HepG2 (cell line): ENCODE data around the gene LMAN2. TPM values are rescaled to one million over a fixed set of nuclear protein-coding genes. Genes with fewer than 3 reads are reported as not detected.

Experiments used
- ATAC-seq: fragments of 200-7000 bp; cut with Tn5 transposase; 3 replicates; pipeline ENCODE4 v1.9.1; 2020; ENCODE audit warnings: mild to moderate bottlenecking, moderate library complexity
- BruUV-seq: library from RNA; stranded (reverse); fragments of 400-500 nt; replicated peaks from 2 replicates; lab custom pipeline; 2021; lab: Mats Ljungman, UMichigan
- CTCF ChIA-PET: fragments of 300-600 bp; formaldehyde crosslinking; extraction: SDS; loops from one replicate; lab custom pipeline; 2021; ENCODE audit warnings: low total read pairs, inconsistent platforms, low intra/inter-chr PET ratio; lab: Yijun Ruan, JAX
- POLR2A ChIA-PET: fragments of 350-600 bp; sonication (Branson Sonifier 250); formaldehyde crosslinking; loops from one replicate; lab custom pipeline; 2020; ENCODE audit warnings: antibody characterized with exemption, inconsistent platforms; lab: Yijun Ruan, JAX
- DNase-seq: peaks from one replicate; pipeline ENCODE4 v3.0.0-alpha.2; 2015; ENCODE audit warnings: low spot score
- FAIRE-seq: peaks from 3 replicates; lab custom pipeline; 2011; peaks lifted over from hg19 to GRCh38; lab: Jason Lieb, UNC
- H2AFZ ChIP-seq: one replicate; pipeline ENCODE4 v1.6.1; 2011; ENCODE audit warnings: low read length, inconsistent platforms
- H3K27ac ChIP-seq: fragments of 300-600 bp; 3 replicates; pipeline ENCODE4 v1.8.0; 2011; ENCODE audit warnings: mixed run types, mild to moderate bottlenecking, mixed read lengths, low read length, inconsistent platforms; ENCODE audit not compliant: insufficient read depth; ENCODE audit errors: extremely low read length
- H3K27me3 ChIP-seq, 2 experiments: fragments of 200-600 bp in 1 of 2; 2 replicates in 1 of 2; 3 replicates in 1 of 2; pipeline versions ENCODE4 v1.6.0 to v1.8.0; 2011; ENCODE audit warnings: low read length in 2 of 2, mild to moderate bottlenecking in 2 of 2, moderate library complexity in 2 of 2, inconsistent platforms in 1 of 2; ENCODE audit not compliant: insufficient read depth in 2 of 2, control insufficient read depth in 1 of 2
- H3K36me3 ChIP-seq, 2 experiments: fragments of 200-600 bp in 1 of 2; replicated peaks in 1 of 2; 2 replicates in 1 of 2; 3 replicates in 1 of 2; pipeline versions ENCODE4 v1.5.1 to v1.8.0; 2011; ENCODE audit warnings: low read length in 2 of 2, inconsistent platforms in 1 of 2; ENCODE audit not compliant: insufficient read depth in 2 of 2, control insufficient read depth in 1 of 2
- H3K4me1 ChIP-seq: 2 replicates; pipeline ENCODE4 v1.5.1; 2012; ENCODE audit warnings: low read length, inconsistent platforms; ENCODE audit not compliant: insufficient read depth
- H3K4me2 ChIP-seq: 2 replicates; pipeline ENCODE4 v1.6.0; 2011; ENCODE audit warnings: low read depth, low read length, inconsistent platforms
- H3K4me3 ChIP-seq, 3 experiments: fragments of 200-600 bp in 1 of 3; sonication (generic), shearing (Covaris generic) in 1 of 3; replicated peaks in 1 of 3; 2 replicates each; pipeline ENCODE4 v1.5.1; 2011 to 2016; ENCODE audit warnings: low read length in 3 of 3, inconsistent platforms in 2 of 3, low read depth in 2 of 3, mild to moderate bottlenecking in 2 of 3, control low read depth in 1 of 3, mixed read lengths in 1 of 3; ENCODE audit not compliant: insufficient read depth in 1 of 3
- H3K79me2 ChIP-seq: one replicate; pipeline ENCODE4 v1.6.1; 2011; ENCODE audit warnings: low read length, inconsistent platforms; ENCODE audit not compliant: insufficient read depth
- H3K9ac ChIP-seq: 2 replicates; pipeline ENCODE4 v1.6.0; 2011; ENCODE audit warnings: mild to moderate bottlenecking, low read depth, low read length, inconsistent platforms; ENCODE audit not compliant: insufficient read depth
- H3K9me3 ChIP-seq: 2 replicates; pipeline ENCODE4 v1.5.1; 2012; ENCODE audit warnings: mild to moderate bottlenecking, low read length
- H4K20me1 ChIP-seq: 2 replicates; pipeline ENCODE4 v1.6.0; 2011; ENCODE audit warnings: inconsistent platforms, mild to moderate bottlenecking, low read length, moderate library complexity; ENCODE audit not compliant: insufficient read depth
- CBX5 ChIP-seq: sonication (generic); formaldehyde crosslinking; IDR thresholded peaks from 2 replicates; pipeline ENCODE4 v1.4.0; 2020; ENCODE audit warnings: missing genetic modification reagents, borderline replicate concordance
- CREBL2 ChIP-seq: sonication (generic); formaldehyde crosslinking; IDR thresholded peaks from 2 replicates; pipeline ENCODE4 v1.8.1; 2023; ENCODE audit warnings: missing genetic modification reagents, mild to moderate bottlenecking, borderline replicate concordance
- HNRNPL ChIP-seq: fragments of 200-400 bp; formaldehyde crosslinking; IDR thresholded peaks from 2 replicates; pipeline ENCODE4 v1.6.1; 2017; ENCODE audit warnings: mild to moderate bottlenecking, low read depth, low read length
- MAX ChIP-seq: IDR thresholded peaks from 2 replicates; pipeline ENCODE4 v1.6.1; 2012; ENCODE audit warnings: inconsistent platforms
- MYC ChIP-seq: sonication (generic); formaldehyde crosslinking; IDR thresholded peaks from 2 replicates; pipeline ENCODE4 v1.9.0; 2021; ENCODE audit warnings: missing genetic modification reagents, borderline replicate concordance
- PHF20 ChIP-seq: sonication (generic); formaldehyde crosslinking; IDR thresholded peaks from 2 replicates; pipeline ENCODE4 v1.5.0; 2020; ENCODE audit warnings: mild to moderate bottlenecking, missing genetic modification reagents
- XRCC5 ChIP-seq: fragments of 200-400 bp; formaldehyde crosslinking; optimal IDR thresholded peaks from 2 replicates; pipeline ENCODE3; 2017; ENCODE audit warnings: mild to moderate bottlenecking, low read length
- ZBTB33 ChIP-seq: sonication (generic); formaldehyde crosslinking; IDR thresholded peaks from 2 replicates; pipeline ENCODE4 v1.4.0; 2020; ENCODE audit warnings: missing genetic modification reagents
- ZNF687 ChIP-seq: sonication (generic); formaldehyde crosslinking; IDR thresholded peaks from 2 replicates; pipeline ENCODE4 v1.5.1; 2020; ENCODE audit warnings: mild to moderate bottlenecking, missing genetic modification reagents, moderate library complexity
- ZNF780A ChIP-seq: sonication (generic); formaldehyde crosslinking; IDR thresholded peaks from 2 replicates; pipeline ENCODE4 v1.8.0; 2022; ENCODE audit warnings: mild to moderate bottlenecking, missing genetic modification reagents, moderate library complexity
- ZNF883 ChIP-seq: sonication (generic); formaldehyde crosslinking; IDR thresholded peaks from 2 replicates; pipeline ENCODE4 v1.5.1; 2020; ENCODE audit warnings: mild to moderate bottlenecking, missing genetic modification reagents; ENCODE audit errors: not compliant biosample characterization
- ZSCAN21 ChIP-seq: sonication (generic); formaldehyde crosslinking; IDR thresholded peaks from 2 replicates; pipeline ENCODE4 v1.8.0; 2022; ENCODE audit warnings: mild to moderate bottlenecking, missing genetic modification reagents, moderate library complexity, borderline replicate concordance
- WGBS: methylation state at CpG from one replicate; pipeline ENCODE4 v1.1.6; 2017; ENCODE audit warnings: low lambda C conversion rate; 5-methylcytosine and 5-hydroxymethylcytosine counted together
- in situ Hi-C: cut with HindIII; loops from 2 replicates; pipeline ENCODE4 v1.10.0; 2017; ENCODE audit warnings: low pct_unique_long_range_greater_than_20kb; ENCODE audit not compliant: extremely low pct_ligation_motif_present
- intact Hi-C: fragments of 100-400 bp; cut with micrococcal nuclease; formaldehyde crosslinking; loops from one replicate; pipeline ENCODE4 v1.10.0; 2022; ENCODE audit not compliant: unreplicated experiment
- polyA plus RNA-seq, 8 experiments: library from polyadenylated mRNA; depleted of rRNA in 3 of 8; stranded (reverse) in 7 of 8; unstranded in 1 of 8; fragments of >200 nt; fragmentation: Illumina TruSeq in 4 of 8; extraction: Trizol in 4 of 8; gene quantifications; 2 replicates each; pipeline versions ENCODE4 v1.2.1 to v1.2.3, GENCODE V29; 2011 to 2016; ENCODE audit warnings: low read depth in 4 of 8, missing spikeins in 1 of 8, mixed read lengths in 1 of 8; ENCODE audit not compliant: insufficient read depth in 1 of 8
- total RNA-seq, 5 experiments: library from RNA; depleted of rRNA; stranded (reverse); fragments of >200 nt; fragmentation: Illumina TruSeq; extraction: Trizol; gene quantifications; 2 replicates each; pipeline ENCODE4 v1.2.3, GENCODE V29; 2016; ENCODE audit warnings: low read depth in 1 of 5

LMAN2 gene
- total and polyA plus RNA-seq, 2 of the 13 experiments (the other 11 are each of a cell fraction or from before 2014, with no cell fraction given): 191 to 197 TPM

- no peak for TF ChIP-seq CREBL2 (CRISPR knock-in tag)
These were observed 14.6 kb downstream of the LMAN2 start (continued) for GRCh38 chr5:177336603-177337494.

GRCh38 chr5:177336112-177336511 lies 15.4 kb downstream of the LMAN2 start:
- BruUV-seq: no TSS peak
- H3K27ac ChIP-seq: no peak overlapping the region
- no peak overlapping the region for H3K9ac ChIP-seq
- H3K4me3 ChIP-seq: no peak overlapping the region
- ChIA-PET POLR2A (interaction anchor here (1.0 to 1.1 kb wide), 3 partner anchors 10 to 249 kb away, joined by 3 read pairs; partner anchors contain the start of gene FGFR4), CTCF (interaction anchor here (1.2 to 2.9 kb wide), 4 partner anchors 18 to 222 kb away, joined by 3 to 38 read pairs (median 6); no protein-coding TSS in a partner anchor)
- DNase-seq (peak; percentile 50), FAIRE-seq (no peak), ATAC-seq (peak; percentile 88)
- peaks cover 6% of the 10 kb centered on the region for H3K79me2 ChIP-seq
- WGBS: 83% methylated on average over 11 of the region's 12 CpGs
- H3K27me3 ChIP-seq: no peaks in the 10 kb centered on the region
- H2AFZ ChIP-seq: no peak overlapping the region
- H3K4me2 ChIP-seq: no peak overlapping the region
- intact Hi-C loops: loop anchor here (1.0 to 2.0 kb wide), 2 partner anchors 18 to 23 kb away; no protein-coding TSS in a partner anchor
- H3K4me1 ChIP-seq: no peaks in the 10 kb centered on the region
- 0 out of 2 replicates have a peak, but pooled peaks cover 3% of the 10 kb centered on the region for H4K20me1 ChIP-seq
- no peaks in the 10 kb centered on the region for H3K9me3 ChIP-seq
- in situ Hi-C loops: no loop called here
- peaks cover 42 to 85% of the 10 kb centered on the region in 2 experiments for H3K36me3 ChIP-seq
- TF ChIP-seq CBX5 (CRISPR knock-in tag) (no peak), MAX (peak; percentile 22; the same call in 1 of the 2 replicates), HNRNPL (peak; percentile 99), XRCC5 (peak; percentile 19), ZNF883 (CRISPR knock-in tag) (no peak), ZNF780A (CRISPR knock-in tag) (no peak), MYC (CRISPR knock-in tag) (peak; percentile 21; the same call in 1 of the 2 replicates), ZSCAN21 (CRISPR knock-in tag) (no peak), ZNF687 (CRISPR knock-in tag) (peak; percentile 53), PHF20 (no peak), ZBTB33 (0 out of 2 replicates have a peak, but pooled peaks have one; percentile 50)
